Neuronal stem cell (in vitro differentiated cells): ENCODE measurements around the gene RPS6KA2.
A peak's percentile ranks its signal among the peaks of the same experiment; 100 is the strongest.

Source experiments
- DNase-seq: peaks from one replicate; pipeline ENCODE4 v3.0.0-alpha.2; 2013; ENCODE audit warnings: low spot score
- H2AFZ ChIP-seq: one replicate; pipeline ENCODE4 v1.6.1; 2013; ENCODE audit warnings: mild to moderate bottlenecking, low read length, inconsistent platforms
- H2AK5ac ChIP-seq: 2 replicates; pipeline ENCODE4 v1.6.1; 2013; ENCODE audit warnings: low read depth, mild to moderate bottlenecking, inconsistent platforms, low read length, moderate library complexity, mixed read lengths
- H2BK120ac ChIP-seq: 2 replicates; pipeline ENCODE4 v1.6.1; 2013; ENCODE audit warnings: low read depth, mild to moderate bottlenecking, inconsistent platforms, low read length, moderate library complexity, mixed read lengths
- H2BK12ac ChIP-seq: one replicate; pipeline ENCODE4 v1.6.1; 2013; ENCODE audit warnings: low read length, inconsistent platforms
- H2BK15ac ChIP-seq: 2 replicates; pipeline ENCODE4 v1.6.1; 2013; ENCODE audit warnings: mild to moderate bottlenecking, low read length, inconsistent platforms, mixed read lengths
- H2BK5ac ChIP-seq: one replicate; pipeline ENCODE4 v1.6.1; 2013; ENCODE audit warnings: inconsistent platforms, mild to moderate bottlenecking, low read length, moderate library complexity
- H3K14ac ChIP-seq: one replicate; pipeline ENCODE4 v1.6.1; 2013; ENCODE audit warnings: low read length, inconsistent platforms
- H3K18ac ChIP-seq: 2 replicates; pipeline ENCODE4 v1.6.1; 2013; ENCODE audit warnings: low read length, inconsistent platforms
- H3K23ac ChIP-seq: 2 replicates; pipeline ENCODE4 v1.6.1; 2013; ENCODE audit warnings: low read depth, mild to moderate bottlenecking, mixed read lengths, low read length, inconsistent platforms; ENCODE audit not compliant: poor library complexity
- H3K27ac ChIP-seq: replicated peaks from 3 replicates; pipeline ENCODE4 v1.5.1; 2013; ENCODE audit warnings: low read length, inconsistent platforms
- H3K27me3 ChIP-seq, 3 experiments: 2 replicates each; pipeline ENCODE4 v1.6.1; 2013; ENCODE audit warnings: low read length in 3 of 3, mild to moderate bottlenecking in 2 of 3, inconsistent platforms in 1 of 3, low read depth in 1 of 3, mixed read lengths in 1 of 3, moderate library complexity in 1 of 3; ENCODE audit not compliant: control insufficient read depth in 3 of 3, insufficient read depth in 3 of 3
- H3K36me3 ChIP-seq, 2 donors: replicated peaks in 1 of 2; 2 replicates each; pipeline ENCODE4 v1.6.1; 2013; ENCODE audit warnings: low read length in 2 of 2; ENCODE audit not compliant: control insufficient read depth in 2 of 2, insufficient read depth in 2 of 2
- H3K4ac ChIP-seq: 2 replicates; pipeline ENCODE4 v1.6.1; 2013; ENCODE audit warnings: inconsistent platforms, mild to moderate bottlenecking, low read length, moderate library complexity
- H3K4me1 ChIP-seq, 2 donors: 1 replicate in 1 of 2; 2 replicates in 1 of 2; pipeline ENCODE4 v1.6.1; 2013; ENCODE audit warnings: low read length in 2 of 2, low read depth in 1 of 2; ENCODE audit not compliant: control insufficient read depth in 2 of 2, insufficient read depth in 1 of 2
- H3K4me2 ChIP-seq: one replicate; pipeline ENCODE4 v1.6.1; 2013; ENCODE audit warnings: mild to moderate bottlenecking, low read length, inconsistent platforms; ENCODE audit not compliant: insufficient read depth, poor library complexity, severe bottlenecking
- H3K4me3 ChIP-seq, 2 donors: 2 replicates each; pipeline ENCODE4 v1.5.1; 2013; ENCODE audit warnings: low read length in 2 of 2, mild to moderate bottlenecking in 2 of 2, inconsistent platforms in 1 of 2, moderate library complexity in 1 of 2
- H3K79me1 ChIP-seq: one replicate; pipeline ENCODE4 v1.6.1; 2013; ENCODE audit warnings: low read depth, mild to moderate bottlenecking, inconsistent platforms, low read length, moderate library complexity
- H3K9ac ChIP-seq: one replicate; pipeline ENCODE4 v1.6.1; 2013; ENCODE audit warnings: mild to moderate bottlenecking, low read depth, low read length, inconsistent platforms; ENCODE audit not compliant: poor library complexity
- H3K9me3 ChIP-seq, 2 donors: replicated peaks in 1 of 2; 2 replicates each; pipeline versions ENCODE3 to v1.6.1; 2013; ENCODE audit warnings: low read length in 2 of 2, mild to moderate bottlenecking in 2 of 2, inconsistent platforms in 1 of 2, low read depth in 1 of 2, mixed read lengths in 1 of 2, moderate library complexity in 1 of 2; ENCODE audit not compliant: control insufficient read depth in 2 of 2, insufficient read depth in 1 of 2
- H4K8ac ChIP-seq: one replicate; pipeline ENCODE4 v1.6.1; 2013; ENCODE audit warnings: low read depth, mild to moderate bottlenecking, inconsistent platforms, low read length, moderate library complexity
- H4K91ac ChIP-seq: one replicate; pipeline ENCODE4 v1.6.1; 2013; ENCODE audit warnings: low read length, low read depth, mild to moderate bottlenecking, inconsistent platforms; ENCODE audit not compliant: poor library complexity
- WGBS, 2 donors: extraction: QIAGEN DNeasy Blood & Tissue Kit; methylation state at CpG; one replicate each; pipeline ENCODE4 v1.1.7; 2013; ENCODE audit warnings: missing lambda C conversion rate in 2 of 2, mixed read lengths in 1 of 2; ENCODE audit not compliant: insufficient read length in 2 of 2, insufficient replicate concordance in 1 of 2; ENCODE audit errors: extremely low coverage in 2 of 2; 5-methylcytosine and 5-hydroxymethylcytosine counted together

Gene RPS6KA2

GRCh38 chr6:166473886-166474571 lies 153.0 kb downstream of the RPS6KA2 start:
- Histone ChIP-seq H3K79me1 (no peaks in the 10 kb centered on the region), H3K27me3 (no peaks in the 10 kb centered on the region), H2AK5ac (no peak overlapping the region), H3K27ac (no peak overlapping the region), H3K14ac (no peak overlapping the region), H3K23ac (peak overlapping the region; percentile 52), H3K4me3 (no peak overlapping the region), H3K18ac (no peak overlapping the region), H3K36me3 (peaks cover 6 to 35% of the 10 kb centered on the region in 2 donors), H3K4me1 (no peaks in the 10 kb centered on the region), H3K9ac (no peak overlapping the region), H2BK12ac (no peak overlapping the region), H2BK120ac (no peak overlapping the region), H2AFZ (no peak overlapping the region), H3K4ac (no peak overlapping the region), H3K4me2 (no peak overlapping the region), H4K8ac (no peak overlapping the region), H2BK5ac (no peak overlapping the region), H4K91ac (no peak overlapping the region), H2BK15ac (no peak overlapping the region), H3K9me3 (no peaks in the 10 kb centered on the region)
- no CpG with 5 or more reads among the region's 12 CpGs for WGBS, 2 donors
- no peak for DNase-seq

- Histone ChIP-seq H3K36me3 (peaks cover 6 to 38% of the 10 kb centered on the region in 2 donors), H2BK12ac (no peak overlapping the region), H2BK15ac (no peak overlapping the region), H2BK5ac (no peak overlapping the region), H2AFZ (no peak overlapping the region), H4K8ac (no peak overlapping the region), H3K27ac (no peak overlapping the region), H3K23ac (no peak overlapping the region), H3K4me2 (no peak overlapping the region), H4K91ac (no peak overlapping the region), H3K4me1 (no peaks in the 10 kb centered on the region), H3K4ac (no peak overlapping the region), H3K18ac (no peak overlapping the region), H2BK120ac (no peak overlapping the region), H3K9me3 (no peaks in the 10 kb centered on the region), H3K4me3 (no peak overlapping the region), H3K27me3 (no peaks in the 10 kb centered on the region), H3K79me1 (no peaks in the 10 kb centered on the region), H2AK5ac (no peak overlapping the region), H3K14ac (no peak overlapping the region), H3K9ac (no peak overlapping the region)
- WGBS, 2 donors: no CpG with 5 or more reads among the region's 12 CpGs
- DNase-seq: no peak
Measured at GRCh38 chr6:166472636-166473035, 154.4 kb downstream of the RPS6KA2 start.

- no peak overlapping the region for H2BK15ac ChIP-seq
- H4K91ac ChIP-seq: no peak overlapping the region
- H3K14ac ChIP-seq: no peak overlapping the region
- no peaks in the 10 kb centered on the region for H3K9me3 ChIP-seq
- DNase-seq: no peak
- H3K4me2 ChIP-seq: no peak overlapping the region
- no peak overlapping the region for H2BK120ac ChIP-seq
- no peaks in the 10 kb centered on the region for H3K27me3 ChIP-seq
- peaks cover 10 to 46% of the 10 kb centered on the region in 2 donors for H3K36me3 ChIP-seq
- no peak overlapping the region for H3K4ac ChIP-seq
- H3K9ac ChIP-seq: no peak overlapping the region
- H3K4me1 ChIP-seq: no peaks in the 10 kb centered on the region
- no peak overlapping the region for H4K8ac ChIP-seq
- H2AK5ac ChIP-seq: no peak overlapping the region
- H3K18ac ChIP-seq: no peak overlapping the region
- H2AFZ ChIP-seq: no peak overlapping the region
- no peak overlapping the region for H3K4me3 ChIP-seq
- no CpG with 5 or more reads among the region's 10 CpGs for WGBS, 2 donors
- no peaks in the 10 kb centered on the region for H3K79me1 ChIP-seq
- no peak overlapping the region for H2BK5ac ChIP-seq
- H3K27ac ChIP-seq: no peak overlapping the region
- no peak overlapping the region for H3K23ac ChIP-seq
- H2BK12ac ChIP-seq: no peak overlapping the region
Measured at GRCh38 chr6:166471797-166472260, 155.2 kb downstream of the RPS6KA2 start.

- DNase-seq: no peak
Measured at GRCh38 chr6:166470863-166471410, 156.1 kb downstream of the RPS6KA2 start.

More at GRCh38 chr6:166470863-166471410, 156.1 kb downstream of the RPS6KA2 start:
- Histone ChIP-seq H2BK15ac (no peak overlapping the region), H3K79me1 (no peaks in the 10 kb centered on the region), H3K18ac (peak overlapping the region; percentile 73), H3K14ac (peak overlapping the region; percentile 86), H4K8ac (no peak overlapping the region), H2BK12ac (no peak overlapping the region), H3K4me2 (no peak overlapping the region), H4K91ac (no peak overlapping the region), H3K9ac (no peak overlapping the region), H3K4ac (no peak overlapping the region), H3K4me3 (no peak overlapping the region), H3K27me3 (no peaks in the 10 kb centered on the region), H3K36me3 (peaks cover 11 to 46% of the 10 kb centered on the region in 2 donors), H3K9me3 (no peaks in the 10 kb centered on the region), H2BK120ac (no peak overlapping the region), H3K27ac (no peak overlapping the region), H2BK5ac (no peak overlapping the region), H3K23ac (peak overlapping the region; percentile 62), H2AFZ (no peak overlapping the region), H3K4me1 (no peaks in the 10 kb centered on the region), H2AK5ac (no peak overlapping the region)
- WGBS, 2 donors: no CpG with 5 or more reads among the region's 23 CpGs
